ENCODE measurements around the gene ZMYND11.
"Not testable (repeated sequence)": the region's sequence is repeated elsewhere in the genome, so short reads cannot be mapped to it uniquely, and the experiment has no call there.

The ZMYND11 gene

DNA sequence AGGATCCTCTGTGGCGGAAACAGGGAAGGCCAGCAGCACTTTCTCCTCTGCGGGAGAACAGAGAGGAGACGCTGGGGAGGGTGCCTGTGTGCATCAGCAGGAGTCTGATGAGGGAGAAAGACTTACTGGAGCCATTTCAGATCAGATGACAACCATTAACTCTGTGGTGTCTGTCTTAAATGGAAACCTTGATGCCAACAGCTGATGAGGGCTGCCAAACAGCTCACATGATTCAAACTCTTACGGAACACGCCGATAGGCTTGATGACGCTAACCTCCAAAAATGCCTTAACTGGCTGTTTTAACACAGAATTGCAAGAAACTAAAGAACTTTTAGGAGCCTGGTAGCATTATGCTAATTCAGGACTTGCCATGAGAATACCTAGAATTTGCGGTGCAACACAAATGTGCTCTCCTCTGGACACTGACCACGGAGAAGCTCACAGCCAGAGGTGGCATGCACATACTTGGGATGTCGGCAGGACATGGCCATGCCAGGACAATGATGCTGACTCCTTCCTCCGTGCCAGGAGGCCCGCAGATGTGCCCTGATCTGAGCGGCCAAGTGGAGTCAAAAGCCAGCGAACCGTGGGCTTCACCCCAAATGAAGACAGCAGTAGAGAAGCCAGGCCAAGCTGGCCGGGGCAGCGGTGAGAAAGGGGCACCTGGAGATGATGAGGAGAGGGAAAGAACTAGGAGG lies 154.9 kb downstream of the ZMYND11 start:
- TF ChIP-seq, protein P1, sequence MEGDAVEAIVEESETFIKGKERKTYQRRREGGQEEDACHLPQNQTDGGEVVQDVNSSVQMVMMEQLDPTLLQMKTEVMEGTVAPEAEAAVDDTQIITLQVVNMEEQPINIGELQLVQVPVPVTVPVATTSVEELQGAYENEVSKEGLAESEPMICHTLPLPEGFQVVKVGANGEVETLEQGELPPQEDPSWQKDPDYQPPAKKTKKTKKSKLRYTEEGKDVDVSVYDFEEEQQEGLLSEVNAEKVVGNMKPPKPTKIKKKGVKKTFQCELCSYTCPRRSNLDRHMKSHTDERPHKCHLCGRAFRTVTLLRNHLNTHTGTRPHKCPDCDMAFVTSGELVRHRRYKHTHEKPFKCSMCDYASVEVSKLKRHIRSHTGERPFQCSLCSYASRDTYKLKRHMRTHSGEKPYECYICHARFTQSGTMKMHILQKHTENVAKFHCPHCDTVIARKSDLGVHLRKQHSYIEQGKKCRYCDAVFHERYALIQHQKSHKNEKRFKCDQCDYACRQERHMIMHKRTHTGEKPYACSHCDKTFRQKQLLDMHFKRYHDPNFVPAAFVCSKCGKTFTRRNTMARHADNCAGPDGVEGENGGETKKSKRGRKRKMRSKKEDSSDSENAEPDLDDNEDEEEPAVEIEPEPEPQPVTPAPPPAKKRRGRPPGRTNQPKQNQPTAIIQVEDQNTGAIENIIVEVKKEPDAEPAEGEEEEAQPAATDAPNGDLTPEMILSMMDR (IDR thresholded peaks at IDR 0.05) = no peak
- TF ChIP-seq ZFX (IDR thresholded peaks at IDR 0.05; ENCODE audit: borderline replicate concordance) = no peak
- no peak overlapping the region for H3K27ac ChIP-seq

DNA sequence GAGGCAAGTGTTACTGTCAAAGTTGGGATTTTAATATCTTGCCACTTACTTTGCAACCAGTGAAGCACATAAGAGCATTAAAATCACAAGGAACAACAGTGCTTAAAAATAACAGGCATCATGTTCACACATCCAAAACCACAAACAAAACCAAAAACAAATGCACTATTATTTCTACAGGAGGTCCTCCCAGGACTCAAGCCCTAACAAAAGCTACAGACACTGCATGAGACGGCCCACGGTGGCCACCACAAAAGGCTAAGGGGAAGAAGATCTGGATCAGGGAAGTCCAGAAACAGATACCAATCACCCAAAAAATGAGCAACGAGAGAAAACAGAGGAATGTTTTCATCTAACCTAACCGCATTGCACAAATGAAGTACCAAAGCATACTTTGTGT lies 158.4 kb downstream of the ZMYND11 start:
- TF ChIP-seq ZFX (IDR thresholded peaks at IDR 0.05; ENCODE audit: borderline replicate concordance) = no peak
- TF ChIP-seq, protein P1 (IDR thresholded peaks at IDR 0.05) = no peak
- H3K27ac ChIP-seq = no peak overlapping the region

DNA sequence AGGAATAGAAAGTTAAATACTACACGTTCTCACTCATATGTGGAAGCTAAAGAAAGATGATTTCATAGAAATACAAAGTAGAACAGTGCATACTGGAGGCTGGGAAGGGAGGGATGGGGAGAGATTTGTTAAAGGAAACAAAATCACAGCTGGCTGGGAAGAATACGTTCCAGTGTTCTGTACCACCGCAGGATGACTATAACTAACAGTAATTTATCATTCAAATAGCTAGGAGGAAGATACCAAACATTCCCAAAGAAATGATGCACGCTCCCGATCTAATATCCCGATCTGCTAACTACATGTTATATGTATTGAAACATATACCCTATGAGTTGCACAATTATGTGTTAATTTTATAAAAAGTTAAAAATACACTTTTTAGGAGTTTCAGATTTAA lies 162.3 kb downstream of the ZMYND11 start:
- no peak overlapping the region for H3K27ac ChIP-seq
- TF ChIP-seq, protein P1 (IDR thresholded peaks at IDR 0.05) = no peak
- no peak for TF ChIP-seq ZFX (IDR thresholded peaks at IDR 0.05; ENCODE audit: borderline replicate concordance)

DNA sequence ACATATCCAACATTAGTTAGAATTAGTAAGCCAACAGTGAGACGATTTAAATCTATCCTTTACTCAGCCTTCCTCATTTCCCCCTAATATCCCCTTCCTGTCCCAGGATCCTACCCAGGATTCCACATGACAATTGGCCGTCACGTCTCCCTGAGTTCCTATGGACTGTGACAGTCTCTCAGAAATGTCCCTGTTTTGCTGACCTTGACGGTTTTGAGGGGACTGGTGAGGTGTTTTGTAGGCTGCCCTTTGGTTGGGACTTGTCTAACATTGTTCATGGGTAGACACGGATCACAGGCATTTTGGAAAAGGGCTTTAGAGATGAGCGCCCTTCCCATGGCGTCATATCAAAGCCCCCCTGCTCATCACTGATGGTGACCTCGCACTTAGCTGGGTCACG lies 162.8 kb downstream of the ZMYND11 start:
- TF ChIP-seq, protein P1 (IDR thresholded peaks at IDR 0.05) = no peak
- TF ChIP-seq ZFX (IDR thresholded peaks at IDR 0.05; ENCODE audit: borderline replicate concordance) = no peak
- H3K27ac ChIP-seq = no peak overlapping the region

DNA sequence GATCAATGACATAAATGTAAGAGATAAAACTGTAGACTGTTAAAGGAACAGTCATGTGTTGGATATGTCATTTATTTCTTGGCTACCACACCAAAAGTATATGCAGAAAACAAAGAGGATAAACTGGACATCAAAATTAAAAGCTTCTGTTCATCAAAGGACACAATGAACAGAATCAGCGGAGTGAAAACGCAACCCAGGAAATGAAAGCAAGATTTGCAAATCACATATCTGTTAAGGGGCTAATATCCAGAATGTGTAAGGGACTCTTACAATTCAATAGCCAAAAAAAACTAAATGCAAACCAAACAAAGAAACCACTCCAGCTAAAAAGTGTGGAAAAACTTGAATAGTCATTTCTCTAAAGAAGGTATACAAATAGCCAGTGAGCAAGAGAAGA lies 164.3 kb downstream of the ZMYND11 start:
- TF ChIP-seq, protein P1 (IDR thresholded peaks at IDR 0.05) = no peak
- no peak for TF ChIP-seq ZFX (IDR thresholded peaks at IDR 0.05; ENCODE audit: borderline replicate concordance)
- no peak overlapping the region for H3K27ac ChIP-seq

DNA sequence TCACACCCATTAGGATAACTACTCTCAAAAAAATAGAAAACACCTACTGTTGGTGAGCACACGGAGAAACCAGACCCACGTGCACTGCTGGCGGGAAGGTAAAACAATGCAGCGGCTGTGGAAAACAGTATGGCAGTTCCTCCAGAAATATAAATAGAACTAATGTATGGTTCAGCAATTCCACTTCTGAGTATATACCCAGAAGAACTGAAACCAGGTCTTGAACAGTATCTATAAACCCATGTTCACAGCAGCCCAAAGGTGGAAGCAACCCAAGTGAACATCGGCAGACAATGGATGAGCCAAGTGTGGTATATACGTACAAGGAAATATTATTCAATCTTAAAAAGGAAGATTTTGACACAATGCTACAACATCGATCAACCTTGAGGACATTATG lies 164.7 kb downstream of the ZMYND11 start:
- no peak overlapping the region for H3K27ac ChIP-seq
- TF ChIP-seq, protein P1 (IDR thresholded peaks at IDR 0.05) = no peak
- no peak for TF ChIP-seq ZFX (IDR thresholded peaks at IDR 0.05; ENCODE audit: borderline replicate concordance)

DNA sequence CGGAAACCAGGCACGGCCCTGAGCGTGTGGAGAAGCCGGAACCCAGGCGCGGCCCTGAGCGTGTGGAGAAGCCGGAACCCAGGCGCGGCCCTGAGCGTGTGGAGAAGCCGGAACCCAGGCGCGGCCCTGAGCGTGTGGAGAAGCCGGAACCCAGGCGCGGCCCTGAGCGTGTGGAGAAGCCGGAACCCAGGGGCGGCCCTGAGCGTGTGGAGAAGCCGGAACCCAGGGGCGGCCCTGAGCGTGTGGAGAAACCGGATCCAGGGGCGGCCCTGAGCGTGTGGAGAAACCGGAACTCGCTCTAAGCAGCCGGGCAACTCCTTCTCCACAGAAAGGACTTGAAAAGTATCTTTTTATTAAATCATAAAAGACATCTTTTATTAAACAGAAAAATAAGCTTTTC lies 165.3 kb downstream of the ZMYND11 start:
- not testable (repeated sequence) for H3K27ac ChIP-seq

DNA sequence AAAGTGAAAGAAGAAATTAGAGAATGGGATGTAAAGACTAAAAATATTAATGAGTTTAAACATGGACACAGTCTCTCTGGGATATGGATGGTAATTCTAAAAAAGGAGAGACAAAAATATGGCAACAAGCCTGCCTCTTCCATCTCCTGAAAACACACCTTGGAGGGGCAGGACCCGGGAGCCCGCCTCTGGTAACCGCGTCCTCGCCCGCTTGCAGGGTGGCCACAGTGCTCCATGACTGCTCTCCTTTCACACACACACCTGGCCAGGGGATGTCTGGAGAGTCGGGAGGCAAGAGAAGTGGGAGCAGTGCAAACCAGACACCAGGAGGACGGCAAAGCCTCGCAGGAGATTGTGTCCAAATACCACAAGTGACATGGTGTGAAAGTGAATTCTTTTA lies 166.3 kb downstream of the ZMYND11 start:
- no peak overlapping the region for H3K27ac ChIP-seq
- TF ChIP-seq ZFX (IDR thresholded peaks at IDR 0.05; ENCODE audit: borderline replicate concordance) = no peak
- TF ChIP-seq, protein P1 (IDR thresholded peaks at IDR 0.05) = no peak
